IMR-90 (cell line): ENCODE measurements around the gene FUT2. TPM values are rescaled to one million over a fixed set of nuclear protein-coding genes. Genes with fewer than 3 reads are reported as not detected.

Source experiments
- ATAC-seq: fragments of 200-7000 bp; cut with Tn5 transposase; 2 replicates; pipeline ENCODE4 v1.9.1; 2020; ENCODE audit warnings: low read depth, mild to moderate bottlenecking, moderate library complexity
- BruUV-seq: library from RNA; stranded (reverse); fragments of 400-500 nt; replicated peaks from 2 replicates; lab custom pipeline; 2021; lab: Mats Ljungman, UMichigan
- CTCF ChIA-PET: fragments of 300-600 bp; formaldehyde crosslinking; extraction: SDS; loops from one replicate; lab custom pipeline; 2021; ENCODE audit warnings: antibody characterized with exemption; lab: Yijun Ruan, JAX
- POLR2A ChIA-PET: fragments of 300-600 bp; sonication (Branson Sonifier 250); formaldehyde crosslinking; loops from one replicate; lab custom pipeline; 2022; ENCODE audit warnings: antibody characterized with exemption; ENCODE audit not compliant: unreplicated experiment; lab: Charles Lee
- DNase-seq: peaks from one replicate; pipeline ENCODE4 v3.0.0; 2013
- H2AFZ ChIP-seq: replicated peaks from 2 replicates; pipeline ENCODE3; 2013; ENCODE audit warnings: low read length, mild to moderate bottlenecking; ENCODE audit not compliant: poor library complexity
- H2AK5ac ChIP-seq: 2 replicates; pipeline ENCODE4 v1.6.1; 2013; ENCODE audit warnings: low read depth, low read length, inconsistent platforms
- H2AK9ac ChIP-seq: replicated peaks from 2 replicates; pipeline ENCODE3; 2013; ENCODE audit warnings: mild to moderate bottlenecking, low read depth, low read length, moderate library complexity; ENCODE audit not compliant: poor library complexity
- H2BK120ac ChIP-seq: 2 replicates; pipeline ENCODE4 v1.6.1; 2013; ENCODE audit warnings: low read depth, low read length, inconsistent platforms
- H2BK15ac ChIP-seq: 3 replicates; pipeline ENCODE4 v1.6.1; 2013; ENCODE audit warnings: low read depth, low read length, inconsistent platforms
- H2BK20ac ChIP-seq: 2 replicates; pipeline ENCODE4 v1.6.1; 2013; ENCODE audit warnings: low read depth, mild to moderate bottlenecking, inconsistent platforms, low read length, moderate library complexity
- H2BK5ac ChIP-seq: 2 replicates; pipeline ENCODE4 v1.6.1; 2013; ENCODE audit warnings: mild to moderate bottlenecking, low read depth, low read length, inconsistent platforms; ENCODE audit not compliant: poor library complexity, severe bottlenecking
- H3K14ac ChIP-seq: replicated peaks from 2 replicates; pipeline ENCODE4 v1.6.1; 2013; ENCODE audit warnings: low read depth, low read length, inconsistent platforms
- H3K18ac ChIP-seq: 2 replicates; pipeline ENCODE4 v1.6.1; 2013; ENCODE audit warnings: low read depth, low read length, control low read depth
- H3K23ac ChIP-seq: 2 replicates; pipeline ENCODE4 v1.6.1; 2013; ENCODE audit warnings: low read depth, low read length, inconsistent platforms
- H3K27ac ChIP-seq: 2 replicates; pipeline ENCODE4 v1.5.1; 2013; ENCODE audit warnings: mild to moderate bottlenecking, control low read depth, low read length; ENCODE audit not compliant: insufficient read depth
- H3K27me3 ChIP-seq: 2 replicates; pipeline ENCODE4 v1.6.1; 2013; ENCODE audit warnings: low read length; ENCODE audit not compliant: control insufficient read depth, insufficient read depth
- H3K36me3 ChIP-seq: 2 replicates; pipeline ENCODE4 v1.6.1; 2013; ENCODE audit warnings: low read length, mixed read lengths; ENCODE audit not compliant: control insufficient read depth, insufficient read depth
- H3K4ac ChIP-seq: 2 replicates; pipeline ENCODE4 v1.6.1; 2013; ENCODE audit warnings: low read depth, low read length, inconsistent platforms
- H3K4me1 ChIP-seq: 2 replicates; pipeline ENCODE4 v1.6.1; 2013; ENCODE audit warnings: low read length, mixed read lengths; ENCODE audit not compliant: control insufficient read depth, insufficient read depth
- H3K4me2 ChIP-seq: 2 replicates; pipeline ENCODE4 v1.6.1; 2013; ENCODE audit warnings: low read depth, mild to moderate bottlenecking, control low read depth, low read length, moderate library complexity
- H3K4me3 ChIP-seq: 2 replicates; pipeline ENCODE4 v1.5.1; 2013; ENCODE audit warnings: low read depth, mild to moderate bottlenecking, control low read depth, low read length, moderate library complexity; ENCODE audit not compliant: insufficient read depth
- H3K56ac ChIP-seq: 2 replicates; pipeline ENCODE4 v1.6.1; 2013; ENCODE audit warnings: low read length, inconsistent platforms; ENCODE audit not compliant: insufficient read depth; ENCODE audit errors: extremely low read depth
- H3K79me1 ChIP-seq, 2 experiments: 2 replicates each; pipeline ENCODE4 v1.6.1; 2013; ENCODE audit warnings: low read length in 2 of 2, inconsistent platforms in 1 of 2, low read depth in 1 of 2
- H3K9ac ChIP-seq: 2 replicates; pipeline ENCODE4 v1.6.1; 2013; ENCODE audit warnings: low read depth, low read length, control low read depth
- H3K9me1 ChIP-seq: 2 replicates; pipeline ENCODE4 v1.6.1; 2013; ENCODE audit warnings: low read length, inconsistent platforms; ENCODE audit not compliant: insufficient read depth
- H3K9me3 ChIP-seq: 2 replicates; pipeline ENCODE4 v1.6.1; 2013; ENCODE audit warnings: low read length; ENCODE audit not compliant: control insufficient read depth, insufficient read depth
- H4K20me1 ChIP-seq: 2 replicates; pipeline ENCODE4 v1.6.1; 2013; ENCODE audit warnings: low read length, inconsistent platforms; ENCODE audit not compliant: insufficient read depth
- H4K5ac ChIP-seq: 2 replicates; pipeline ENCODE4 v1.6.1; 2013; ENCODE audit warnings: mild to moderate bottlenecking, low read depth, low read length, control low read depth
- H4K8ac ChIP-seq, 2 experiments: 2 replicates each; pipeline ENCODE4 v1.6.1; 2013; ENCODE audit warnings: low read depth in 2 of 2, low read length in 2 of 2, control low read depth in 1 of 2, inconsistent platforms in 1 of 2
- H4K91ac ChIP-seq: 2 replicates; pipeline ENCODE4 v1.6.1; 2013; ENCODE audit warnings: low read depth, low read length, inconsistent platforms; ENCODE audit not compliant: insufficient read depth
- BHLHE40 ChIP-seq: fragments of 150-350 bp; IDR thresholded peaks from 2 replicates; pipeline ENCODE4 v1.6.1; 2016; ENCODE audit warnings: mild to moderate bottlenecking, low read depth, low read length
- CHD1 ChIP-seq: IDR thresholded peaks from 2 replicates; pipeline ENCODE4 v1.6.1; 2012; ENCODE audit warnings: low read depth, low read length, improper control_type of control experiment
- CTCF ChIP-seq: conservative IDR thresholded peaks from 2 replicates; pipeline ENCODE4 v1.5.1; 2012; ENCODE audit warnings: mild to moderate bottlenecking, low read depth, low read length, improper control_type of control experiment
- MAFK ChIP-seq: IDR thresholded peaks from 2 replicates; pipeline ENCODE4 v1.6.1; 2012; ENCODE audit warnings: low read depth, low read length, improper control_type of control experiment
- MXI1 ChIP-seq: IDR thresholded peaks from 2 replicates; pipeline ENCODE4 v1.6.1; 2012; ENCODE audit warnings: low read depth, mild to moderate bottlenecking, low read length, moderate library complexity, borderline replicate concordance
- NFE2L2 ChIP-seq: fragments of 150-350 bp; IDR thresholded peaks from 2 replicates; pipeline ENCODE4 v1.6.1; 2016; ENCODE audit warnings: low read depth, mild to moderate bottlenecking, low read length
- RAD21 ChIP-seq: IDR thresholded peaks from 2 replicates; pipeline ENCODE4 v1.6.1; 2012; ENCODE audit warnings: low read length, improper control_type of control experiment
- RCOR1 ChIP-seq: IDR thresholded peaks from 2 replicates; pipeline ENCODE4 v1.6.1; 2012; ENCODE audit warnings: mild to moderate bottlenecking, low read length, improper control_type of control experiment; ENCODE audit not compliant: insufficient replicate concordance
- RFX5 ChIP-seq: IDR thresholded peaks from 2 replicates; pipeline ENCODE4 v1.8.0; 2012; ENCODE audit warnings: low read depth, mild to moderate bottlenecking, low read length, moderate library complexity
- SMC3 ChIP-seq: fragments of 150-350 bp; IDR thresholded peaks from 2 replicates; pipeline ENCODE4 v1.6.1; 2016; ENCODE audit warnings: low read depth, mild to moderate bottlenecking, antibody characterized with exemption, low read length, moderate library complexity
- USF2 ChIP-seq: fragments of 150-350 bp; IDR thresholded peaks from 2 replicates; pipeline ENCODE4 v1.6.1; 2017; ENCODE audit warnings: mild to moderate bottlenecking, antibody characterized with exemption, low read length, low read depth
- WGBS, 2 experiments: methylation state at CpG; one replicate each; pipeline versions ENCODE4 v1.1.5 to v1.1.7; 2013; ENCODE audit warnings: missing lambda C conversion rate in 2 of 2; ENCODE audit not compliant: insufficient read length in 1 of 2; ENCODE audit errors: extremely low coverage in 2 of 2; 5-methylcytosine and 5-hydroxymethylcytosine counted together
- dilution Hi-C: fragments of 300-500 bp; cut with HindIII; formaldehyde crosslinking; loops from one replicate; pipeline ENCODE4 v1.14.3; 2018; ENCODE audit warnings: low sequenced_read_pairs; ENCODE audit not compliant: unreplicated experiment
- in situ Hi-C: fragments of 300-500 bp; cut with MboI; formaldehyde crosslinking; loops from 3 replicates; pipeline ENCODE4 v1.14.3; 2019; ENCODE audit warnings: low sequenced_read_pairs, inconsistent platforms, mixed read lengths
- intact Hi-C: fragments of 100-400 bp; cut with micrococcal nuclease; formaldehyde crosslinking; loops from 2 replicates; pipeline ENCODE4 v1.10.0; 2022
- polyA plus RNA-seq, 3 experiments: library from polyadenylated mRNA; depleted of rRNA; stranded (reverse); fragments of >200 nt; gene quantifications; 2 replicates each; pipeline ENCODE4 v1.2.3, GENCODE V29; 2012; ENCODE audit warnings: low replicate concordance in 1 of 3
- total RNA-seq: library from RNA; depleted of rRNA; stranded (reverse); fragments of >200 nt; gene quantifications from 2 replicates; pipeline ENCODE4 v1.2.3, GENCODE V29; 2012

FUT2 gene
- total and polyA plus RNA-seq, 2 of the 4 experiments (the other 2 are of a cell fraction), result not detected

GRCh38 chr19:48740164-48740972 lies 44.6 kb downstream of the FUT2 start, which contains the start of gene RASIP1:
Gene RASIP1, minus strand, starts transcription at chr19:48740610. Its CDS starts 328 bp downstream, at chr19:48740282.
- in situ Hi-C loops, result no loop called here
- dilution Hi-C loops, result no loop called here
- TF ChIP-seq SMC3, result no peak
- TF ChIP-seq RCOR1, result no peak
- TF ChIP-seq MAFK, result no peak
- no peak for TF ChIP-seq RAD21
- TF ChIP-seq CHD1, result no peak
- no peak for TF ChIP-seq CTCF
- TF ChIP-seq BHLHE40, result no peak
- TF ChIP-seq NFE2L2, result no peak
- no peak for TF ChIP-seq USF2
- no peak for TF ChIP-seq MXI1
- TF ChIP-seq RFX5, result no peak
- no peak within 1 kb of the TSS for H4K5ac ChIP-seq
- no peak within 1 kb of the TSS for H3K9ac ChIP-seq
- BruUV-seq, result no TSS peak
- WGBS, 2 experiments, result 54% methylated on average over 7 of the region's 27 CpGs; no CpG with 5 or more reads in 1 of the 2 experiments
- no peak within 1 kb of the TSS for H4K91ac ChIP-seq
- H3K9me3 ChIP-seq, result peaks cover 2% of the 10 kb centered on the region
- no peaks in the 10 kb centered on the region for H3K36me3 ChIP-seq
- H3K4ac ChIP-seq, result no peak within 1 kb of the TSS
- no peak within 1 kb of the TSS for H2BK120ac ChIP-seq
- no peaks in the 10 kb centered on the region for H3K79me1 ChIP-seq
- H4K8ac ChIP-seq, result no peak within 1 kb of the TSS
- H3K56ac ChIP-seq, result no peak within 1 kb of the TSS
- POLR2A ChIA-PET, result no interaction called here
- H2AFZ ChIP-seq, result peak within 1 kb of the TSS; percentile 88
- H3K27ac ChIP-seq, result no peak within 1 kb of the TSS
- no peak within 1 kb of the TSS for H3K14ac ChIP-seq
- peak within 1 kb of the TSS; percentile 5; the same call in 1 of the 2 replicates for H3K4me3 ChIP-seq
- no peak within 1 kb of the TSS for H3K4me2 ChIP-seq
- H2BK20ac ChIP-seq, result no peak within 1 kb of the TSS
- no peak within 1 kb of the TSS for H2AK5ac ChIP-seq
- intact Hi-C loops, result no loop called here
- no peak within 1 kb of the TSS for H2BK5ac ChIP-seq
- H2AK9ac ChIP-seq, result peak within 1 kb of the TSS; percentile 72
- peaks cover 3% of the 10 kb centered on the region for H3K9me1 ChIP-seq
- no peaks in the 10 kb centered on the region for H4K20me1 ChIP-seq
- H3K27me3 ChIP-seq, result peaks cover 21% of the 10 kb centered on the region
- no peak within 1 kb of the TSS for H3K18ac ChIP-seq
- H3K4me1 ChIP-seq, result peaks cover 5% of the 10 kb centered on the region
- H3K23ac ChIP-seq, result no peak within 1 kb of the TSS
- DNase-seq (no peak), ATAC-seq (no peak)
- CTCF ChIA-PET, result no interaction called here
- H2BK15ac ChIP-seq, result no peak within 1 kb of the TSS
